GM18499 (cell line): ENCODE data around the gene ZBTB48.

ENCODE experiments used
- ATAC-seq: cut with Tn5 transposase; IDR thresholded peaks from one replicate; pipeline ENCODE4 v1.9.1; 2021; ENCODE audit warnings: moderate number of reproducible peaks; ENCODE audit not compliant: insufficient read depth, unreplicated experiment

ZBTB48 gene

GRCh38 chr1:6603915-6604558 is 24.2 kb downstream of the ZBTB48 start:
- no peak for ATAC-seq

DNA sequence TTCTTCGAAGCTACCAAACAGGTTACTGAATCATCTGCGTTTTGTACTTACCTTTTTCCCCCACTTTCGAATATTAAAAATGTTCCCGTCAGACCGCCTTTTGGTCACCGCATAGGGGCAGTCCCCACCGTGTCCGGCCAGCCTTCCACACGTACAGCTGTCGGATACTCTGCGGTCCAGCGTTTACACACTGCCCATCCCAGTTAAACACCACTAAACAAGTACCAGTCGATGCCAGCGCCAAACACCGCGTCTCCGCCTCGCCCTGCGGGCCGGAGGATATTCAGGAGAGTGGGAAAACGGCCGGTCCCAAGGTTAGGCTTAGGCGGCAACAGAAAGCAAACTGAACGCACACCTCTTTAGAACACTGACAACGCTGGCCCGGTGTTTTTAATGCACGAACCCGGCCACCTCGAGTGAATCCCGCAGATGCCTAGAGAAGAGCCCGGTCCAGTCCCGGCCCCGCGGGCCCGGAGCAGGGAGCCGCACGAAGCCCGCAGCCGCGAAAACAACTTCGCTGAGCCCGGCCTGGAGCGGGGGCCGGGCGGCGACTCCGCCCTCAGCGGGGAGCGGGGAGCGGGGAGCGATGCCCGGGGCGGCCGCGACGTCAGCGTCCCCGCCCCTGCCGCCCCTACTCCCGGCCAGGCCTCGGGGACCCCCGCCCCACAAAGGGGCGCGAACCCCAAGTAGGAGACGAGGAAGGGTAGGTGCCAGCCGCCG is 33.0 kb downstream of the ZBTB48 start:
- peak; percentile 17 for ATAC-seq

DNA sequence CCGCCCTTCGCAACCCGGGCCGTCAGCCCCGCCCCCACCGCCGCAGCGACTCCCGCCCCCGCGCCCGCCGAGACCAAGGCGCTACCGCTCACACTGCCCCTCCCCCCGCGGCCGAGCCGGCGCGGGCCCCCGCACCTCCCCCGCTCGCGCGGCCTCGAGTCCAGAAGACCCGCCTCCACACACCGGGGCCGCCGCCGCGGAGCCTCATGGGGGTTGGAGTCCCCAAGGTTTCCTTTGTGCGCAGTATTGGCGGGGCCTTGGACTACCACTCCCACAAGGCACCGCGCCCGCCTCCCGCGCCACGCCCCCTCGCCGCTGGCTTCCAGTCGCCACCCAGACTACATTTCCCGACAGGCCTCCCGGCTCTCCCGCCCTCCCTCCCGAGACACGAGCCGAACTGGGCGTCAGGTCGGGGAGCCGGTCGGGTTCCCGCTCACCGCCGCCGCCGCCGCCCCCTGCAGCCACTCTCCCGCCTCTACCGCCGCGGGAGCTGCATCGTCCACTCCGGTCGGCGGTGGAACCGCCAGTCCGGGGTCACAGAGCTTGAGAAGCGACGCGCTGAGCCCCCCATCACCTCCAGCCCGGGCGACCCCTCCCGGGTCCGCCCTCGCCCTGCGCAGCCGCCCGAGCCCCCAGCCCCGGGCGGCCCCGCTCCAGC is 33.7 kb downstream of the ZBTB48 start, which contains the start of gene PHF13:
PHF13 (plus strand) TSS at position 371 of the 658 bp plus-strand sequence. CDS start 336 bp downstream, outside the sequence.
- ATAC-seq, result peak; percentile 79

- no peak for ATAC-seq
Observed at GRCh38 chr1:6614019-6614928, 34.5 kb downstream of the ZBTB48 start.

- ATAC-seq, result no peak
Observed at GRCh38 chr1:6614929-6615785, 35.4 kb downstream of the ZBTB48 start.

DNA sequence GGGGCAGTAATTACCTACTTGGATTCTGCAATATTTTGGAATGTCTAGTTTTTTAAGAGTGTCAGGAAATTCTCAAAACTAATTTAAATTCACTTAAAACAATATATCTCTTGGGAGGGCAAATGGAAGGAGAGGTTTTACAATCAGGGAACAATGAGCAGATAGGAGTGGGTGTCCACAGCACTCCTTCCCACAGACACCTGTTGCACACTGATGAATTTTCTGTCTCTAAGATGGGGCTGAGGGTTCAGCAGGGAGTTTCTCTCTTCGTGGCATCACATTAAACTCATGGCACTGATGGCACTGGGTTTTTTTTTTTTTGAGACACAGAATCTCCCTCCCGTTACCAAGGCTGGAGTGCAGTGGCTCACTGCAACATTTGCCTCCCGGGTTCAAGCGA is 39.3 kb downstream of the ZBTB48 start:
- no peak for ATAC-seq

DNA sequence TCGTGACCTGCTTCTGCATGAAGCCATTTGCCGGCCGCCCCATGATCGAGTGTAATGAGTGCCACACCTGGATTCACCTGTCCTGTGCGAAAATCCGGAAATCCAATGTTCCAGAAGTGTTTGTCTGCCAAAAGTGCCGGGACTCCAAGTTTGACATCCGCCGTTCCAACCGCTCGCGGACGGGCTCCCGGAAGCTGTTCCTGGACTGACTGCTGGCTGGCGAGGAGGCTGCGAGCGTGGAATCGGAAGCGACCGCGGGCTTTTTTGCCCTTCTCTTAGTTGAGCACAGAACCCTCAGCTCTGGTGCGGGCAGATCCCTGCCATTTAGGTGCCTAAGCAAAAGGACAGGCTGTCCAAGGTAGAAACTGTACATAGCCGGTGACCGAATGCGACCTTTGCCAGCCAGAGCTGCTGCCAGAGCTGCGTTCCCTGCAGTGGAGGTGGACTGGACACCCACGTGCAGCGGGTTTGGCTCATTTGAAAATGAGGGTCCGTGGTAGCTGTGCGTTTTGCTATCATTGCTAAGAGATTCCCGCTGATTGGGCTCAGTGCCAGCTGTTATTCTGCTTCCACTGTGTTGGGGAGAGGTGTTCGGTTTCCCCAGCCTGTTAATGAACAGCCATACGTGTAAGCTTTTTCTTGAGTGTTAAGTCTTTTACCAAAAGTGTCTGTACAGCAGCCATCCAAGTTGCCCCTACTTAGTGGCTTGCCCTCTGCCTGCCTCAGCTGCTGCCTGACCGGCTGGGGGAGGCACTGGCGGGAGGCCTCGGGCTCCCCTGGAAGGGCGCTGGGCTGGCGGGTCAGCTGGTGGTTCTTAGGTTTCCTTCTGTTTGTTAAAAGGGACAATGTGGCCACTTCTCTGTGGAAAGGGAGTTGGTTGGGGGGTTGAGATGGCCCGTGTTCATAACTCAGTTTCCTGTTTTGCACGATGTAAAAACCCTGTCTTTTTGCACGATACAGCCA is 41.9 kb downstream of the ZBTB48 start:
- ATAC-seq, result no peak

- ATAC-seq, result no peak
Observed at GRCh38 chr1:6622396-6623152, 42.8 kb downstream of the ZBTB48 start.

DNA sequence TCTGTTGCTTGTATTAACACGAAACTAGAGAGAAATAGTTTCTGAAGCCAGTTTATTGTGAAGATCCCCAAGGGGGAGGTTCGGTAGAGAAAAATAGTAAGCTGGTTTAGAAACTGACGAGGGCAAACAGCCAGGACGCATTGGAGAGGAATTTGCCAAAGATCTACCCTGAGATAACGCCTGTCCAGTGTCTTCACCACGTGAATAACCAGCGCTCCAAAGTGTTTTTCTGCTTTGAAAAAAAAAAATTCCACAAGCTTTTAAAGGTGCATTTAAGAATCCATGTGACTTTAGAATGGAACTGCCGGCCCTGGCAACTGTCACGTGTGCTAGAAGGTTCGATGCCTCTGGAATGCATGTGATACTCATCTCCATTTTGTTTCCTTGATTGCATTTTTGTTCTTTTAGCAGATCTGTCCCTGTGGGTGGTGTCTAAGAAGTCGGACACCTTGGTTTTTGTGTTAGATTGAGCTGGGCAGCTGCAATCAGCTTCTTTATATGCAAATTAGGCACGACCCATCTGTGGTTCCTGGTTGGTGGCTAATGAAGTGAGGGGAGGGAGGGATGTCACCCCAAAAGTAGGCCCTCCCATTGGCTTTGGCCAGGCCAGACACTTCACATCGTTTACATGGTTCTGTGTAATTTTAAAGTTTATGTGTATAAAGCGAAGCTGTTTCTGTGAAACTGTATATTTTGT is 43.6 kb downstream of the ZBTB48 start:
- ATAC-seq, result no peak

DNA sequence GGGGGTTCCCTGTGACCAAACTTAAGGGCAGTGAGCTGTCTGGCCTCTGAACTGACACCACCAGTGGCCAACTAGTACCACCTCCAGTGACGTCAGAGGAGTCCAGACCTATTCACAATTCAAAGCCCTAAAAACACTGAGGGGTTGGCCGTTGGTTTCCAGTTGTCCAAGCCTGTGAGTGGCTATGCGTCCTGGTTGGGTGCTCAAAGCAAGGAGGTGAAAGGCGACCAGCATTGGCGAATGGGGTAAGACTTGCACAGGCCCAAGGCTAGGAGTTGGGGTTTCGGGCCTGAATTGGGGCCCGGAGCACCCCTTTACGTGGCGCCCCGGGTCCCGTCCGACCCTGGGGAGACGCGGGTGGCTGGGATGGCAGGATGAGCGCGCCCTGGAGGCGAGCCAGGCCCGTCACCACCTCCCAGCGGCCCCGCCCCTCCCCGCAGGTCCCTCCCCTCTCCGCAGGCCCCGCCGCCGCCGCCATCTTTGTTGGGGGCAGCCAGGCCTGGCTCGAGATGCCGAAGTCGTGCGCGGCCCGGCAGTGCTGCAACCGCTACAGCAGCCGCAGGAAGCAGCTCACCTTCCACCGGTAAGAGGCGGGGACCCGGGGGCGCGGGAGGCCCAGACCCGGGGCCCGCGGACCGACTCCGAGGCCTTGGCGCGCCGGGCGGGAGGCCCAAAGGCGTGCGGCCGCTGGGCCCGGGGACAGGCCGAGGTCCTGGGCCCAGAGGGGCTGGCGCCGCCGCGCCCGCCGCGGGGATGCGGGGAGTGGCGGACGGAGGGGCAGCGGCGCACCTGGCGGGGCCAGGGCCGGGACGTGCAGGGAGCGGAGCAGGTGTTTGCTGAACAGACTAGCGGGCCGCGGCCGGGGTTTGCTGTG is 45.2 kb downstream of the ZBTB48 start, which contains the start of gene THAP3:
THAP3 (plus strand) TSS at position 159 of the 874 bp plus-strand sequence; CDS start at position 510, 351 bp downstream.
- ATAC-seq, result no peak

GRCh38 chr1:6625584-6626149 is 45.9 kb downstream of the ZBTB48 start:
- no peak for ATAC-seq

GRCh38 chr1:6627031-6627430 is 47.2 kb downstream of the ZBTB48 start:
- ATAC-seq, result no peak

GRCh38 chr1:6627841-6628545 is 48.2 kb downstream of the ZBTB48 start:
- ATAC-seq, result no peak

GRCh38 chr1:6628971-6629479 is 49.2 kb downstream of the ZBTB48 start:
- ATAC-seq, result no peak

DNA sequence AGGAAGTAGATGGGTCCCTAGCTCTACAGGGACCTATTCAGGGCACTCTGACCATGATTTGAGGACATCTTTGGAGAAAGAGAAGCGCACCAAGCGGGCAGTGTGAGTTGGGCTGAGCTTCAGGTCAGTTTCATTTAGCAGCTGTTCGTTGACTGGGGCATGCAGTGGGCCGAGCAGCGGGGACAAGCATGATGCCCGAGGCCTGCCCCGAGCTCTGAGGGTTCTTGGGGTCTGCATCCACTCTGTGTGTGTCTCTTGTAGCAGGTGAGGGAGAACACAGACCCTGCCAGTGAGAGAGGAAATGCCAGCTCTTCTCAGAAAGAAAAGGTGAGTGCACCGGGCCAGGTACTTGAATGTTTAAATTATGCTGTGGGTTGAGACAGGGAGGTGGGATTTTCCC is 50.2 kb downstream of the ZBTB48 start:
- ATAC-seq, result no peak
